Testis (tissue), 3 donors: Measurements from ENCODE around the gene LEPROT. TPM values are rescaled to one million over a fixed set of nuclear protein-coding genes. Genes with fewer than 3 reads are reported as not detected.

Experiments used
- DNase-seq: peaks from one replicate; pipeline ENCODE4 v3.0.0-alpha.2; 2019
- H3K27ac ChIP-seq, 2 donors: fragments of 200-600 bp; sonication (generic); one replicate each; pipeline ENCODE4 v1.5.1; 2019
- H3K27me3 ChIP-seq: fragments of 200-600 bp; sonication (generic); one replicate; pipeline ENCODE4 v1.5.1; 2019
- H3K36me3 ChIP-seq: fragments of 200-600 bp; sonication (generic); one replicate; pipeline ENCODE4 v1.5.1; 2017; ENCODE audit warnings: low read depth; ENCODE audit errors: missing control alignments
- H3K4me1 ChIP-seq: fragments of 200-600 bp; sonication (generic); one replicate; pipeline ENCODE4 v1.5.1; 2019
- H3K4me3 ChIP-seq, 2 donors: fragments of 200-600 bp; sonication (generic); one replicate each; pipeline ENCODE4 v1.5.1; 2017 to 2019
- H3K9me3 ChIP-seq: fragments of 200-600 bp; sonication (generic); one replicate; pipeline ENCODE4 v1.5.1; 2017
- POLR2A ChIP-seq: fragments of 450-650 bp; IDR thresholded peaks from one replicate; pipeline ENCODE4 v1.6.1; 2017; ENCODE audit warnings: antibody characterized with exemption, mild to moderate bottlenecking, moderate library complexity
- WGBS, 2 donors: methylation state at CpG; one replicate each; pipeline ENCODE4 v1.1.5; 2018; 5-methylcytosine and 5-hydroxymethylcytosine counted together
- intact Hi-C: fragments of 100-400 bp; cut with DNase I; formaldehyde crosslinking; loops from one replicate; pipeline ENCODE4 v1.15.1; 2023; ENCODE audit warnings: low total_unique reads
- polyA plus RNA-seq: library from polyadenylated mRNA; stranded (reverse); fragments of 350-450 nt; fragmentation: Illumina TruSeq; extraction: RNeasy Lipid Tissue Mini Kit (QIAGEN cat#74804); gene quantifications from one replicate; pipeline ENCODE4 v1.2.3, GENCODE V29; 2014; ENCODE audit warnings: low read depth, low replicate concordance; ENCODE audit not compliant: insufficient read depth
- total RNA-seq, 2 donors: library from RNA; depleted of rRNA; stranded (reverse); fragments of >200 nt; gene quantifications; one replicate each; pipeline ENCODE4 v1.2.3, GENCODE V29; 2016
- TF ChIP-seq, protein P1 (sequence below), 3 experiments: fragments of 450-650 bp in 2 of 3; fragments of 200-600 bp in 1 of 3; sonication (generic) in 1 of 3; IDR thresholded peaks; one replicate each; pipeline ENCODE4 v1.5.1; 2016 to 2019; ENCODE audit warnings: antibody characterized with exemption in 3 of 3, mild to moderate bottlenecking in 2 of 3, moderate library complexity in 1 of 3

LEPROT gene
- total and polyA plus RNA-seq, 3 donors from 2014 or later, result 38.0 to 58.0 (median 55.0) TPM

DNA sequence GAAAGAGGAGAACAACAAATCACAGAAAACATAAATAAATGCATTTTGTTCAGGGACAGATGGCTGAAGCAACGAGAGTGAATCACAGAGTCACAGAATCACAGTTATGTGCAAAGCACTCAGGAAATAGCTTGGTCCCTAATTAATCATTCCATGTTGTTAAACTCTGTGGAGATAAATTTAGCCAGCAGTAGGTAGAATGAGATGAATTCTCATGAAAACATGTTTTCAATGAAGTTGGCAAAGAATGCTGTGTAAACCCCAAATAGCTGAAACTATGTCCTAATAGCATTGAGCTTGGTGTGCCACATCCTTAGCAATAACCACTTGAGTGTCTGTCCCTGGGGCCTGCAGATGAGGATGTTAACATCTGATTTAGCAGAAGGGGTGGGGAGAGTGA lies 20.4 kb downstream of the LEPROT start:
- Histone ChIP-seq H3K4me1 (no peaks in the 10 kb centered on the region), H3K36me3 (no peaks in the 10 kb centered on the region), H3K27me3 (no peaks in the 10 kb centered on the region), H3K4me3 (no peak overlapping the region), H3K27ac (no peak overlapping the region), H3K9me3 (no peaks in the 10 kb centered on the region)
- WGBS, 2 donors, result 34 to 45% methylated on average over 1 of the region's 1 CpG
- DNase-seq, result no peak
- TF ChIP-seq, protein P1, sequence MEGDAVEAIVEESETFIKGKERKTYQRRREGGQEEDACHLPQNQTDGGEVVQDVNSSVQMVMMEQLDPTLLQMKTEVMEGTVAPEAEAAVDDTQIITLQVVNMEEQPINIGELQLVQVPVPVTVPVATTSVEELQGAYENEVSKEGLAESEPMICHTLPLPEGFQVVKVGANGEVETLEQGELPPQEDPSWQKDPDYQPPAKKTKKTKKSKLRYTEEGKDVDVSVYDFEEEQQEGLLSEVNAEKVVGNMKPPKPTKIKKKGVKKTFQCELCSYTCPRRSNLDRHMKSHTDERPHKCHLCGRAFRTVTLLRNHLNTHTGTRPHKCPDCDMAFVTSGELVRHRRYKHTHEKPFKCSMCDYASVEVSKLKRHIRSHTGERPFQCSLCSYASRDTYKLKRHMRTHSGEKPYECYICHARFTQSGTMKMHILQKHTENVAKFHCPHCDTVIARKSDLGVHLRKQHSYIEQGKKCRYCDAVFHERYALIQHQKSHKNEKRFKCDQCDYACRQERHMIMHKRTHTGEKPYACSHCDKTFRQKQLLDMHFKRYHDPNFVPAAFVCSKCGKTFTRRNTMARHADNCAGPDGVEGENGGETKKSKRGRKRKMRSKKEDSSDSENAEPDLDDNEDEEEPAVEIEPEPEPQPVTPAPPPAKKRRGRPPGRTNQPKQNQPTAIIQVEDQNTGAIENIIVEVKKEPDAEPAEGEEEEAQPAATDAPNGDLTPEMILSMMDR (IDR thresholded peaks at IDR 0.05), result no peak
- TF ChIP-seq POLR2A, result no peak
- intact Hi-C loops, result no loop called here

DNA sequence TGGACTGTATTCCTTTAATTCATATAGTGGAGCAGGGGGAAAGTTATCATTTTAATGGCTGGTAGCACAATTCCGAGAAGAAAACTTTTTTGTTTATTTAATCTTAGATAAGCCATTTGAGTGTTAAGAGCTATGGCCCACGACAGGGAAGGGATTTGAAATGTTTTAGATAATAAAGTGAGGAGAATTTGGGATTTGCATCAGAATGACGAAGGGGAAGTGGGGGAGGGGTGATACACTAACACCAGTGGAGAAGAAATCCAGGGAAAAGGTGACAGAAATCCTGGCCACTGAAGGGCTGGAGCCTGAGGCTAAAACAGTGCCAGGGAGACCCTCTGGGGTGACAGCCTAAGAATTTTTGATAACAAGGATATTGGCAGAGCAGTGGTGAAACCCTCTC lies 21.0 kb downstream of the LEPROT start:
- Histone ChIP-seq H3K36me3 (no peaks in the 10 kb centered on the region), H3K27ac (no peak overlapping the region), H3K9me3 (no peaks in the 10 kb centered on the region), H3K4me1 (no peaks in the 10 kb centered on the region), H3K27me3 (no peaks in the 10 kb centered on the region), H3K4me3 (no peak overlapping the region)
- 63 to 65% methylated on average over 3 of the region's 3 CpGs for WGBS, 2 donors
- TF ChIP-seq, protein P1 (IDR thresholded peaks at IDR 0.05), result no peak
- no peak for TF ChIP-seq POLR2A
- intact Hi-C loops, result no loop called here
- no peak for DNase-seq

DNA sequence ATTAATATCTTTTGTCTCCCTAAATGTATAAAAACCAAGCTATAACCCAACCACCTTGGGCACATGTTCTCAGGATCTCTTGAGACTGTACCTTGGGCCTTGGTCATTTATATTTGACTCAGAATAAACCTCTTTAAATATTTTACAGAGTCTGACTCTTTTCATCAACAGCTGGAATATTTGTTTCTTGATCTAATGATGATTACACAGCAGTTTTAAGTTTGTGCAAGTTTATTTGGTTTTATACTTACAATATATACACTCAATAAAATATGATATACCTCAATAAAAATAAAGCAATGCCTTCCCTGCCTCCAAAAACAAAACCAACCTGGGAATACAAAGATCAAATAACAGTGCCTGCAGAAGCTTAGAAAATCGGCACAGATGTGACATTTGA lies 22.0 kb downstream of the LEPROT start:
- H3K4me1 ChIP-seq, result no peaks in the 10 kb centered on the region
- no peak overlapping the region for H3K27ac ChIP-seq
- no peaks in the 10 kb centered on the region for H3K9me3 ChIP-seq
- H3K4me3 ChIP-seq, result no peak overlapping the region
- no peaks in the 10 kb centered on the region for H3K27me3 ChIP-seq
- no peak for DNase-seq
- H3K36me3 ChIP-seq, result no peaks in the 10 kb centered on the region
- WGBS, 2 donors, result 83 to 95% methylated on average over 1 of the region's 1 CpG
- intact Hi-C loops, result no loop called here
- TF ChIP-seq, protein P1 (IDR thresholded peaks at IDR 0.05), result no peak
- TF ChIP-seq POLR2A, result no peak

DNA sequence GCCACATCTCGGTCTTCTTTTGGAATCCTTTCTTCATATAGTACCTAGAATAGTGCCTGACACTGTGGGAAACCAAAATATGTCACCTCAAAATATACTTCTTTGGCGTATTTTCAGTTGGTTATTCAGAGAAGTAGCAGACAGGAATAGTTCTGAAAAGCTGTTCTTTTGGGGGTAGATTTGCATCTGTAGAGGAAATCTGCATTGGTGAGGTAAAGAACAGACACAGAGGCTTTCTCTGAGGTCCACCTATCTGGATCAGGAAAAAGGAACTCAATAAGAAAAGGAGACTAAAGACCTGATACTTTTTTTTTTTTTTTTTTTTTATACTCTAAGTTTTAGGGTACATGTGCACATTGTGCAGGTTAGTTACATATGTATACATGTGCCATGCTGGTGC lies 23.2 kb downstream of the LEPROT start:
- H3K9me3 ChIP-seq, result no peaks in the 10 kb centered on the region
- 88 to 96% methylated on average over 2 of the region's 2 CpGs for WGBS, 2 donors
- H3K27ac ChIP-seq, result no peak overlapping the region
- H3K4me3 ChIP-seq, result no peak overlapping the region
- no peak for TF ChIP-seq POLR2A
- TF ChIP-seq, protein P1 (IDR thresholded peaks at IDR 0.05), result no peak
- H3K4me1 ChIP-seq, result no peaks in the 10 kb centered on the region
- intact Hi-C loops, result no loop called here
- no peaks in the 10 kb centered on the region for H3K27me3 ChIP-seq
- no peaks in the 10 kb centered on the region for H3K36me3 ChIP-seq
- DNase-seq, result no peak

DNA sequence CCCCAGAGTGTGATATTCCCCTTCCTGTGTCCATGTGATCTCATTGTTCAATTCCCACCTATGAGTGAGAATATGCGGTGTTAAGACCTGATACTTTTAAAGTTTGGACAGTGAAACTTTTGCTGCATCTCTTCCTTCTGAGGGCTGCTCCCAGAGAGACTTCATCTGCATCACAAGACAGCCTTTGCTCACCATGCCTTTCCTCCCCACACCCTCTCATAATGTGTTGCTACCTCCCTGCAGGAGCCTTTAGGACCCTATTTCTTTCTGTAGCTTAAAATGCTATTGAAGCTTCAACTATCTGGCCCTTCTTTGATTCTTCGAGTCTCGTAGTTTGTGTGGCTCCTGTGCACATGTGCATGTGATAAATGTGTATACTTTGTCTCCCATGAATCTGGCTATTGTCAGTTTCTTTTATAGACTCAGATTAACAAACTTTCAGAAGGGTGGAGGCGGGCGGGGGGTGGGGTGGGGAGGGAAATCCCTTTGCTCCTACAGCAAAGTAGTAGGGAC lies 23.7 kb downstream of the LEPROT start:
- Histone ChIP-seq H3K27ac (no peak overlapping the region), H3K4me1 (no peaks in the 10 kb centered on the region), H3K9me3 (no peaks in the 10 kb centered on the region), H3K36me3 (no peaks in the 10 kb centered on the region), H3K27me3 (no peaks in the 10 kb centered on the region), H3K4me3 (no peak overlapping the region)
- TF ChIP-seq POLR2A, result no peak
- TF ChIP-seq, protein P1 (IDR thresholded peaks at IDR 0.05), result no peak
- intact Hi-C loops, result no loop called here
- WGBS, 2 donors, result 80 to 88% methylated on average over 4 to 5 of the region's 5 CpGs
- DNase-seq, result no peak
